ENCODE data around the gene SWT1.

The SWT1 gene

DNA sequence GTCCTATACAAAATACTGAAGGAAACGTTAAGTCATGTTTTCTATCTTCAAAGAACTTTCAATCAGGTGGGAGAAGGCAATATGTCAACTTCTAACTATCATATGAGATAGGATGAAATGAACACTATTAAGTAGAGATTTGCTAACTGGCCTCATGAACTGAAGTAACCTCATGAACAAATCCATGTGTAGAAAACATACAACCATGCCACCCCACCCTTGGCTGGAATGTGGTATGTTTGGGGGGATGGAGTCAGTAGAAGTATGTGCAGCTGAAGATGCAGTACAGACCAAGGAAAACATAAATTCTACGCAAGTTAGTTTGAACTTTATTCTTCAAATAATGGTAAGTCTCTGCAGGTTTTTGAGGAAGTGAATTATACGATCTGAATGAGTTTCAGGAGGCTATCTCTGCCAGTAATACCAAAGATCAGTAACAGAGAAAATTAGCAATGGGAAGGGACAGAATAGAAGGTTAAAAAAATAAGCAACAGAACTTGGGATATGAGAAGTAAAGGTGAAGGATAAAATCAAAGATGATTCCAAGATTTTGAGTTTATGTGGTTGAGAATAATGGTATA, 4.7 kb upstream of the SWT1 start:
- no peak overlapping the region for H3K27ac ChIP-seq (ENCODE audit: low read depth, low read length)

DNA sequence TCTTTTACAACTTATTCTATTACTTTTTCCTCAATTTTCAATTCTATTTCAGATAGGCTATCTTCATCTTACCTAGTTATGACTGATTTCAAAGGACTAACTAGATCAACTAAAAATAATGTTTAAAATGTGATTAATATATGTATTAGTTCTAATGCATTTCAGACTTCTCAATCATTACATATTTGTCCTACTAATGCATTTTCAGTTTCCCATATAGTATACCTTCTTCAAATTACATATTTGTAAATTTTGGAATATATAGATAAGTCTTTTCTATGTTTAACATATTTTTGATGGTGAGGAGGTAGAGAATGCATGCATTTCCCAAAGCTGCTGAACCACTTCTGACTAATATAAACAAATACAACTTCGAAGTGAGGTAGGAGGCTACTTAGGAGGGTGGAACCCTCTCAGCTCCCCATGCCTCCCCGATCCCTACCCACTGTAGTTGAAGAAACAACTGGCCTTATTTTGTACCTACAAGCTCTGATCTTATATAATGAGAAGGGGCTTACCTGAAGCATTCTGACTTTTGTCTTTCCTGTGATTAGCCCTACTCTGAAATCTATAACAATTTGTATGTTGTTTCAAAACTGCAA, 2.0 kb upstream of the SWT1 start:
- Histone ChIP-seq H3K27ac (ENCODE audit: low read depth, low read length) (peak overlapping the region; percentile 93), H3K36me3 (ENCODE audit: insufficient read depth, low read length) (peaks cover 8% of the 10 kb centered on the region), H3K9me3 (ENCODE audit: low read length) (no peaks in the 10 kb centered on the region), H3K4me1 (ENCODE audit: insufficient read depth, low read length) (peaks cover 34% of the 10 kb centered on the region), H3K9ac (ENCODE audit: low read length) (peak overlapping the region; percentile 99), H3K27me3 (ENCODE audit: control insufficient read depth in 1 of 2, insufficient read depth in 2 of 2, low read length in 2 of 2) (no peaks in the 10 kb centered on the region), H3K4me3 (ENCODE audit: low read depth in 1 of 2, low read length in 2 of 2) (peak overlapping the region in 1 of 2 donors; percentile 96)

More for the DNA sequence above, 4.7 kb upstream of the SWT1 start:
- H3K4me3 ChIP-seq (ENCODE audit: low read depth in 1 of 2, low read length in 2 of 2), result no peak overlapping the region
- no peaks in the 10 kb centered on the region for H3K9me3 ChIP-seq (ENCODE audit: low read length)
- no peaks in the 10 kb centered on the region for H3K27me3 ChIP-seq (ENCODE audit: control insufficient read depth in 1 of 2, insufficient read depth in 2 of 2, low read length in 2 of 2)
- H3K36me3 ChIP-seq (ENCODE audit: insufficient read depth, low read length), result peaks cover 31% of the 10 kb centered on the region
- H3K4me1 ChIP-seq (ENCODE audit: insufficient read depth, low read length), result peaks cover 23% of the 10 kb centered on the region
- peak overlapping the region; percentile 1 for H3K9ac ChIP-seq (ENCODE audit: low read length)

DNA sequence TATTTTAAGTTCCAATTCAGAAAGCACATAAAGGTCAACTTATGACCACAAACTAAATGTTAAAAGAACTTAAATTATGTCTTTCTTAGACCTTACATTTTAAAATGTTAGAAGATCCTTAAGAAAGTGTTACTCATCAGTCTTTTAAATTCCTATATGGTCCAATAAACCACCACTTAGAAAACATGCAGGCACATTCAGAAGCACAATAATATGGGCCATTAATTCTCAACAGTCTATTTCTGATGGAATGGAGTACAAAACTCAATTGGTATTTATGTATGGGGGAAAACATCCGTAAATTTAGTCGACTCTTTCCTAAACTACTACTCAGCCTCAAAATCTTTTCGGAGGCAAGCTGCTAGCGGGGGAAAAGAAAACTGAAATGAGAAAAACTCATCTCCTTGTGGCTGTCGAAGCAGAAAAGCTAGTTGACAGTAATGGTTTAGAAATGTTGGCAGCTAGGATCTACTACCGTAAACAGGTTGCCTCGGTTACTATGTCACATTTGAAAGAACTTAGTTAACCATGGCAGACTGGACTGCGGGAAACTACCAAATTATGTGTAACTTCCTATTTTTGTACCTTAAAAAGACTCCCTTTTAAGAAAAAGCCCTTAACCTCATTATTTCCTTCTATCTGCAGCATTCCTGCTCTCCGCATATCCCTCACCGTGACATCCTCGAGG, 1.2 kb upstream of the SWT1 start:
- no peaks in the 10 kb centered on the region for H3K9me3 ChIP-seq (ENCODE audit: low read length)
- H3K27me3 ChIP-seq (ENCODE audit: control insufficient read depth in 1 of 2, insufficient read depth in 2 of 2, low read length in 2 of 2), result no peaks in the 10 kb centered on the region
- H3K27ac ChIP-seq (ENCODE audit: low read depth, low read length), result peak overlapping the region; percentile 93
- H3K4me1 ChIP-seq (ENCODE audit: insufficient read depth, low read length), result peaks cover 34% of the 10 kb centered on the region
- peak overlapping the region; percentile 99 for H3K9ac ChIP-seq (ENCODE audit: low read length)
- H3K4me3 ChIP-seq (ENCODE audit: low read depth in 1 of 2, low read length in 2 of 2), result peak overlapping the region; percentile 75 to 96
- peaks cover under 1% of the 10 kb centered on the region for H3K36me3 ChIP-seq (ENCODE audit: insufficient read depth, low read length)

DNA sequence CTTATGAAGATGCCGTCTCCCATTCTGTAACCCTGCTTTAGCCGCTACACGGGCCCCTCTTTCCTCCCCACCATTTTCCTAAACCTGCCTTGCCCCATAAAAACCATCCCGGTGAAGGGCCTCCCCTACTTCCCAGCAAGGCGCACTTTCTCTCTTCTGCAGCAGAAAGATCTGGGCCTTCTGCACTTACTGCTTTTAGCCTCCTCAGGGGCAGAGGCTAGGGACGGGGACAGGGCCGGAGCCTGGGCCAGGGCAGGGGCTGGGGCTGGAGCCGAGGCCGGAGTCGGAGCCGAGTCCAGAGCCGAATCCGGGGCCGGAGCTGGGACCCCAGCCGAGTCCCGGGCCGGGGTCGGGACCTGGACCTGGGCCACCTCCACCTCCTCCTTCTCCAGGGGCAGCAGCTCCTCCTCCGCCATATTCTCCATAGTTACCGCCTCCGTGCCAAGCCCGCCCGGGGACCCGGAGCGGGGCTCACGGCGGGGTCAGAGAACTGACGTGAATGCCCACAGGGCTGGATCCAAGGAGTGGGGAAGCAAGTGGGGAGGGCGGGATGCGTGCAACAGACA, 596 bp upstream of the SWT1 start:
- H3K36me3 ChIP-seq (ENCODE audit: insufficient read depth, low read length), result no peaks in the 10 kb centered on the region
- H3K27ac ChIP-seq (ENCODE audit: low read depth, low read length), result peak overlapping the region; percentile 93
- peaks cover 34% of the 10 kb centered on the region for H3K4me1 ChIP-seq (ENCODE audit: insufficient read depth, low read length)
- H3K4me3 ChIP-seq (ENCODE audit: low read depth in 1 of 2, low read length in 2 of 2), result peak overlapping the region; percentile 75 to 96
- peak overlapping the region; percentile 99 for H3K9ac ChIP-seq (ENCODE audit: low read length)
- H3K9me3 ChIP-seq (ENCODE audit: low read length), result no peaks in the 10 kb centered on the region
- no peaks in the 10 kb centered on the region for H3K27me3 ChIP-seq (ENCODE audit: control insufficient read depth in 1 of 2, insufficient read depth in 2 of 2, low read length in 2 of 2)

DNA sequence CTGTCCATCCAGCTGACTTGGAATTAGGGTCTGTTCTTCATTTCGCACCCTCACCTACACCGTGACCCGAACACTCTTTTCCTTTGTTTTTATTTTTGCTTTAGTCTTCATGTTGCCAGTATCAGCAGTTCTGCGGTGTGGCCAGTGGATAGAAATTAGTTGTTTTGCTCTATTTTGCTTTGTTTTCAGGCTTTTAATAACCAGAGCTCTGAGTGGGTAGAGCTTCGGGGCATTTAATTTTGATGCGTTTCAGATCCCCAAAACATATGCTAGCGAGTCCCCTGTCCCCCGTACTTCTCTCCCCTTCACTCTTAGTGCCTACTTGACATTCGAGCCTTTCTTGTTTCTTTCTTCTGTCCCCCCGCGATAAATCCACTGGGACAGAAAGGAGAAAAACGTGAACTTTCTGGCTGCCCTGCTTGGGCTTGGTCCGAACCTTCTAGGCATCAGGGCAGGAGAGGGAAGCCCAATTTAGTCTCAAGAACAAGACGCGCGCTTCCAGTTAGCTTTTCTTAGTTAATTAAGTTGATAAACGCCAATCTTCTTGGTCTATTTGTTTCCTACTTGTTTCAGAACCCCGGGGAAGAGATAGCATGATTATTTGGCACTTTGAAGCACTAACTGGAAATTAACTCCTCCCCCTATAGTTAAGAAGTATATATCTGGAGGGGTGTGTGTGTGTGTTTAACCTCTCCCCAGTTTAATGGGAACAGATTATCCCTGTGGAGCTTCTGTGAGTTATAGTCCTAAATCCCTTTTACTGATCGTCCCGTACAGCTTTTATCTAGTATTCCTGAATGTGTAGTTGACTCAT, 839 bp downstream of the SWT1 start:
- peaks cover 3% of the 10 kb centered on the region for H3K36me3 ChIP-seq (ENCODE audit: insufficient read depth, low read length)
- H3K4me3 ChIP-seq (ENCODE audit: low read depth in 1 of 2, low read length in 2 of 2), result peak overlapping the region; percentile 76 to 96
- H3K9me3 ChIP-seq (ENCODE audit: low read length), result no peaks in the 10 kb centered on the region
- H3K27me3 ChIP-seq (ENCODE audit: control insufficient read depth in 1 of 2, insufficient read depth in 2 of 2, low read length in 2 of 2), result no peaks in the 10 kb centered on the region
- H3K27ac ChIP-seq (ENCODE audit: low read depth, low read length), result peak overlapping the region; percentile 93
- H3K9ac ChIP-seq (ENCODE audit: low read length), result peak overlapping the region; percentile 83
- H3K4me1 ChIP-seq (ENCODE audit: insufficient read depth, low read length), result peaks cover 30% of the 10 kb centered on the region

DNA sequence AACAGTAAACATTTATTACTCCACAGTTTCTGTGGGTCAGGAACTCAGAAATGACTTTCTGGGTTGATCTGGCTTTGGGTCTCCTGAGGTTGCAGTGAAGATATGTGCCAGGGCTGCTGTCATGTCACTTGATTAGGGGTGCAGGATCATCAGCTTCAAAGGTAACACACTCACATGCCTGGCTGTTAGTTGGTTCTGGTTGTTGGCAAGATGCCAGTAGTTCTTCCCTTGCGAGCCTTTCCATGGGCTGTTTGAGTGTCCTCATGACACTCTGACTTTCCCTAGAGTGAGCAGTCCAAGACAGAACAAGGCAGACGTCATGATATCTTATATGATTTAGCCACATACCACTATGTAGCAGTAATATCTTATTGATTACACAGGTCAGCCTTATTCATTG, 1.8 kb downstream of the SWT1 start:
- peaks cover 27% of the 10 kb centered on the region for H3K4me1 ChIP-seq (ENCODE audit: insufficient read depth, low read length)
- H3K9me3 ChIP-seq (ENCODE audit: low read length), result no peaks in the 10 kb centered on the region
- no peak overlapping the region for H3K4me3 ChIP-seq (ENCODE audit: low read depth in 1 of 2, low read length in 2 of 2)
- H3K27ac ChIP-seq (ENCODE audit: low read depth, low read length), result no peak overlapping the region
- H3K36me3 ChIP-seq (ENCODE audit: insufficient read depth, low read length), result peaks cover 10% of the 10 kb centered on the region
- no peaks in the 10 kb centered on the region for H3K27me3 ChIP-seq (ENCODE audit: control insufficient read depth in 1 of 2, insufficient read depth in 2 of 2, low read length in 2 of 2)
- no peak overlapping the region for H3K9ac ChIP-seq (ENCODE audit: low read length)

DNA sequence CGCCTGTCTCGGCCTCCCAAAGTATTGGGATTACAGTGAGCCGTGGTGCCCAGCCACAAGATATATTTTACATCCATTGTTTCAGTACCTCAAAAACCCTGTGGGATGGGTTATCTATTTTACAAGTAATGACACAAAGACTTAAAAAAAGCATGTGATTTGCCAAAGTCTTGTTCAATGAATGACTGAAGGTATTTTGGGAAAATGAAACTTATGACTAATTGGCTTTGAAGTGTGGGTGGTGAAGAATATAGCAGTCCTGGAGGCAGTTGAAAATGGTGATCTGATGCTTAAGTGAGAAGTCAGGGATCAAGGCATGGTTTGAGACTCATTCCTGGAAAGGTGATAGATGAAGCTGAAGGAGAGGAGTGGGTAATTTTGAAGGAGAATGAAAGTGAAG, 3.0 kb downstream of the SWT1 start:
- Histone ChIP-seq H3K9me3 (ENCODE audit: low read length) (no peaks in the 10 kb centered on the region), H3K9ac (ENCODE audit: low read length) (no peak overlapping the region), H3K27ac (ENCODE audit: low read depth, low read length) (no peak overlapping the region), H3K36me3 (ENCODE audit: insufficient read depth, low read length) (peaks cover 10% of the 10 kb centered on the region), H3K27me3 (ENCODE audit: control insufficient read depth in 1 of 2, insufficient read depth in 2 of 2, low read length in 2 of 2) (no peaks in the 10 kb centered on the region), H3K4me1 (ENCODE audit: insufficient read depth, low read length) (peaks cover 17% of the 10 kb centered on the region), H3K4me3 (ENCODE audit: low read depth in 1 of 2, low read length in 2 of 2) (no peak overlapping the region)

DNA sequence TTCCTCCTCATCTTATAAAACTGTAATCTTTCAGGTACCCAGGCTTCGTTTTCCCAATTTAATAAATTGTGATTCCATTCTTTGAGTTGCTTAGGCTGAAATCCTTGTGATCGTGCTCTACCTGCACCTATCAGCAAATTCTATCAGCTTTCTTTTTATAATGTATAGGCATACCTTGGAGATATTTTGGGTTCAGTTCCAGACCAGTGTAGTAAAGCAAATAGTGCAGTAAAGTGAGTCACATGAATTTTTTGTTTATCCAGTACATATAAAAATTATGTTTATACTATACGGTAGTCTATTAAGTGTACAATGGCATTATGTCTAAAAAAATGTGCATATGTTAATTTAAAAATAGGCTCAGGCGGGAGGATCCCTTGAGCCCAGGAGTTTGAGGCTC, 5.5 kb downstream of the SWT1 start:
- peaks cover 30% of the 10 kb centered on the region for H3K36me3 ChIP-seq (ENCODE audit: insufficient read depth, low read length)
- H3K4me3 ChIP-seq (ENCODE audit: low read depth in 1 of 2, low read length in 2 of 2), result no peak overlapping the region
- no peak overlapping the region for H3K9ac ChIP-seq (ENCODE audit: low read length)

DNA sequence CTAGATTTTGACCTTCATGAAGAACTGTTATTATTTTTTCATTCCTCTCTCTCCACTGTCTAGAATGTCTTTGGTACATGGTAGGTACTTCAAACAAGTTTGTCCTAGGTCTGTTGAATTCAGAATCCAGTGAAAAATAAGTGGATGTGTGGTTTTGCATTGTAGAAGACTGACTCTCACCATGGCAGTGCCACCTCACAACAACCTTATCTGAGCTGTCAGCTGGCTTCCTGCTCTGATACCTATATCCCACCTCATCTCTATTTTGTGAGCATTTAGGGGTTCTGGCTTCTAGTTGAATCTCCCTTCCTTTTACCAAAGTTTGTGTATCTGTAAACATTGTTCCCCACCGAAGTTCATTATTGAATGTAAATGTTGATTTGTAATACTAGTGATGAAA, 9.1 kb downstream of the SWT1 start:
- no peaks in the 10 kb centered on the region for H3K4me1 ChIP-seq (ENCODE audit: insufficient read depth, low read length)
- no peak overlapping the region for H3K27ac ChIP-seq (ENCODE audit: low read depth, low read length)
- H3K9ac ChIP-seq (ENCODE audit: low read length), result no peak overlapping the region
- H3K27me3 ChIP-seq (ENCODE audit: control insufficient read depth in 1 of 2, insufficient read depth in 2 of 2, low read length in 2 of 2), result no peaks in the 10 kb centered on the region
- peaks cover 37% of the 10 kb centered on the region for H3K36me3 ChIP-seq (ENCODE audit: insufficient read depth, low read length)
- no peaks in the 10 kb centered on the region for H3K9me3 ChIP-seq (ENCODE audit: low read length)
- no peak overlapping the region for H3K4me3 ChIP-seq (ENCODE audit: low read depth in 1 of 2, low read length in 2 of 2)

More for the DNA sequence above, 5.5 kb downstream of the SWT1 start:
- Histone ChIP-seq H3K4me1 (ENCODE audit: insufficient read depth, low read length) (peaks cover 10% of the 10 kb centered on the region), H3K27me3 (ENCODE audit: control insufficient read depth in 1 of 2, insufficient read depth in 2 of 2, low read length in 2 of 2) (no peaks in the 10 kb centered on the region), H3K27ac (ENCODE audit: low read depth, low read length) (no peak overlapping the region), H3K9me3 (ENCODE audit: low read length) (no peaks in the 10 kb centered on the region)

DNA sequence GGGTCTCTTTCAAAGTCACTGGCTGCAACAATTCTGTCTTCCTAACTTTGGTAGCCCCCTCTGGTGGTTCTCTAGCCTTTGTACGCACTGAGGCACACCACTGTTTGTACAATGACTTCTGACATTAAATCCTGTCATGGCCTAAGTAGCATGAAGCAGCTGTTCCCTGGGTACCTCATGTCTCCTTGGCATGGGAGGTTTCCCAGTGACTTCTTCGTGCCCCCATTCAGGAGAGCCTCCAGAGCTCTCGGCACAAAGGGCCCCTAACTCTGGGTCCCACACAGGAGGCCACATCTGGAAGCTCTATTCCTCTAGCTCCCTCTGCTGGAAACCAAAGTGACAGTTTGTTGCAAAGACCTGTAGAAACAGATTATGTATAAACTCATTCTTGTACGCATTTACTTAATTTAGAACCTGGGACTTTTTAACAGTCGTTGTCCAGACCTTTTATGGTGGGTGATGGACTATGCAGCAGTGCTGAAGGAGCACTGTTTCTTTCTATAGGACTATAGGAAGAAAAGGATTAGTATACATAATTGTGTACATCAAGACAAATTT, 13.4 kb downstream of the SWT1 start:
- Histone ChIP-seq H3K9ac (ENCODE audit: low read length) (no peak overlapping the region), H3K9me3 (ENCODE audit: low read length) (no peaks in the 10 kb centered on the region), H3K36me3 (ENCODE audit: insufficient read depth, low read length) (peaks cover 30% of the 10 kb centered on the region), H3K27me3 (ENCODE audit: control insufficient read depth in 1 of 2, insufficient read depth in 2 of 2, low read length in 2 of 2) (no peaks in the 10 kb centered on the region), H3K4me1 (ENCODE audit: insufficient read depth, low read length) (no peaks in the 10 kb centered on the region), H3K4me3 (ENCODE audit: low read depth in 1 of 2, low read length in 2 of 2) (no peak overlapping the region), H3K27ac (ENCODE audit: low read depth, low read length) (no peak overlapping the region)

DNA sequence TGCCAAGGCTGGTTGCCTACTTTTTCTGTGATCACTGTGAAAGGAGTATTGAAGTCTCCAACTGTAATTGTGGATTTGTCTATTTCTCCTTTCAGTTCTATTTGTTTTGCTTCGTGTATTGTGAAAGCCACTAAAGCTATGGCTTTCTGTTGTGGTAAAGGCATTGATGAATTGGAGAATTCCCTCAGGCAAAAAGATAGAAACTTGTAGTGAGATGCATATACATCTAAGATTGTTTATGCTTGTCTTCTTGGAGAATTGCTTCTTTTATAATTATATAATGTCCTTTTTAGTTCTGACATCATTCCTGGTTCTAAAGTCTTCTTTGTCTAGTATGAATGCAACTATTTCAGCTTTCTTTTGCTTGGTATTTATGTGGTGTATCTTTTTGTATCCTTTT, 36.8 kb downstream of the SWT1 start:
- Histone ChIP-seq H3K27ac (ENCODE audit: low read depth, low read length) (no peak overlapping the region), H3K9me3 (ENCODE audit: low read length) (no peaks in the 10 kb centered on the region), H3K27me3 (ENCODE audit: control insufficient read depth in 1 of 2, insufficient read depth in 2 of 2, low read length in 2 of 2) (no peaks in the 10 kb centered on the region), H3K4me3 (ENCODE audit: low read depth in 1 of 2, low read length in 2 of 2) (no peak overlapping the region), H3K36me3 (ENCODE audit: insufficient read depth, low read length) (peaks cover 5% of the 10 kb centered on the region), H3K9ac (ENCODE audit: low read length) (no peak overlapping the region), H3K4me1 (ENCODE audit: insufficient read depth, low read length) (no peaks in the 10 kb centered on the region)
